Fibroblast of peridontal ligament (primary cell): ENCODE data around the gene SLC1A3.
A peak's percentile ranks its signal among the peaks of the same experiment; 100 is the strongest.

Source experiments
- DNase-seq: peaks from one replicate; pipeline ENCODE4 v3.0.0-alpha.2; 2010; ENCODE audit errors: extremely low read depth

The SLC1A3 gene

GRCh38 chr5:36655161-36655560 is 48.8 kb downstream of the SLC1A3 start:
- DNase-seq: peak; percentile 40

DNA sequence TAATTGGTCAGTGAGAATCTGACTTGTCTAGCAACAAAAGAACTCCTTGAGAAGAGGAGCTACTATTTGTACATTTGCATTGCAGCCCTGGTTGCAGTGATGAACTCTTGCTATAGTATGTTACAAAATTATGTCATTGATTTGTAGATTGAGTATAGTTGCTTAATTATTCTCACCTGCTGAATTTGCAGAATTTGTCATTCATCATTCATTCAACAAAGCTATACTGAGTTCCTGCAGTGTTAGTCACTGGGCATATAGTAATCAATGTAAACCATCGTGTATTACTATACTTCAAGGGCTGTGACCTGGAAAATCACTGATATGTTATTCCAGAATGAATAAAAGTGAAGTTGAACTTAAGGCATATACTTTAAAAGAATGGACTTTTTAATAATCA is 50.1 kb downstream of the SLC1A3 start:
- DNase-seq: peak; percentile 18

- DNase-seq: peak; percentile 100
These were observed 51.2 kb downstream of the SLC1A3 start for GRCh38 chr5:36657563-36657995.

DNA sequence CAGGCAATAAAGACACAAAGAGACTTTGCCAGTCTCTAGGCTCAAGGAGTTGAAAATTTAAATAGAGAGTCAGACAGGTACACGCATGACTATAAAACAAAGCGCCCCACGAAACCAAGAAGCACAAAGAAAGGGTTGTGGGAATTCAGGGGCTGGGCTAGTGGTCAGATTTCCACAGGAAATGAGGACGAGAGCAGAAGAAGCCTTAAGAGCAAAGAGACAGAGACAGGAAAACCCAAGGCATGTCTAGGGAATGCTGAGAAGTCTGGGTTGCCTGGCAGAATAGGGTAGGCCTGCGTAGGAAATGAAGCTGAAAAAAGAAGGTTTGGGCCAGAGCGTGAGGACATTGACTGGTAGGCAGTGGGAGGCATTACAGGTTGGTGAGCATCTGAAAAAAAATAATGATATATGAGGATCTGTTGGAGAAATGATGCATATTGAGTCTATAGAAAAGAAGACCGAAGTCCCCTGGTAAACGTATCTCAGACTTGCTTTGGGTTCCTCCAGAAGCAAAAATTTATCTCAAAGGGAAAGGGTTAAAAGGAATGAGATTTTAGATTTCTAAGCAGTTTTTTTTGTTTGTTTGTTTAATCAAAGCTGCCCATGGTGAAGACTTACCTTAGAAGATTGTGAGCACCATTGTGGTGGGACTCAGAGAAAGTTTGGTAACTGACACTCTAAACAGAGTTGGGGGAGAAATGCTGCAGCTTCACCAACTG is 51.8 kb downstream of the SLC1A3 start:
- DNase-seq: no peak

DNA sequence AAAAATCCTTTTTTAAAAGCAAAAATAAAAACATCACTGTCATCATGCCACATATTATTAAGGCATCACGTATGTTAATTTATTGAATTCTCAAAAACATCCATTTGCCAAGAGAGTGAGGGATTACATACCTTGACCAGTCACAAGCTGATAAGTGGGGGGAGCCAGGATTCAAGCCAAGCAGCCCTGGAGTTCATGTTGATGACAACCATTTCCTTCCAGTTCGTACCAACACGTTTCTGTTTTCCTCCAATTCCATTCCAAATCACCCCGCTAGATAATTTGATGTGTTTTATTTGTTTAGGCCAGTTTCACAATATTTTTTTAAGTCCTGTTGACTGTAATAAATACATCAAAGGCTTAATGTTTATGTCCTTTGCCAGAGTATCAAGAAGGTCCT is 53.0 kb downstream of the SLC1A3 start:
- DNase-seq: no peak

DNA sequence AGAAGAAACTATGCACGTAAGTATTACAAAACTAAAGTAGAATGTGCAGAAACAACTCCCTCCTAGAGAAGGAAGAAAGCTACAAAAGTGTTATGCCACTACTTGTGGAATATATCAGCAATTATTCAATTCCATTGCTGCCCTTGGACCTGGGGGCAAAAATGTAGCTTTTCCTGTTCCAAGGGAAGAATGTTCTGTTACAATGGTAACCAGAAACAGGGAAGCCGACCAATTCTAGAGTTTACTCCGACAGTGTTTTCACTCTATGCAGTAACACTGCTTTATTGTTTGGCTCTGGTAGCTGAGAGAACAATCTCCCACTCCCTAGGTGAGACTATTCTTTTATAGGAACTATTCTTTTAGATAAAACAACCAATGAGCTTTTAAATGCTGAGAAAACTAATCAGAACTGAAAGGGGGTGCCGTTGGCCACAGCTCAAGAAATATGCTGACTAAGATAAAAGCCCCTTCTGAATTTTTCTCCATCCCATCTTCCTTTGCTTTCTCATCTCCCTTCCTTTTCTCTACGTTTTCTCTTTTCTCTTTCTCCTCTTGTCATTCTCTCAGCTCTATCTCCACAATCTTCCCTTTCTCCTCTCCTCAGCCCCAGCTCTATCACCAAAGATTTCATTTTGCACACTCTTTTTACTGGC is 54.1 kb downstream of the SLC1A3 start:
- no peak for DNase-seq

- DNase-seq: no peak
These were observed 55.2 kb downstream of the SLC1A3 start for GRCh38 chr5:36661456-36662220.

- DNase-seq: no peak
These were observed 56.0 kb downstream of the SLC1A3 start for GRCh38 chr5:36662291-36662851.

DNA sequence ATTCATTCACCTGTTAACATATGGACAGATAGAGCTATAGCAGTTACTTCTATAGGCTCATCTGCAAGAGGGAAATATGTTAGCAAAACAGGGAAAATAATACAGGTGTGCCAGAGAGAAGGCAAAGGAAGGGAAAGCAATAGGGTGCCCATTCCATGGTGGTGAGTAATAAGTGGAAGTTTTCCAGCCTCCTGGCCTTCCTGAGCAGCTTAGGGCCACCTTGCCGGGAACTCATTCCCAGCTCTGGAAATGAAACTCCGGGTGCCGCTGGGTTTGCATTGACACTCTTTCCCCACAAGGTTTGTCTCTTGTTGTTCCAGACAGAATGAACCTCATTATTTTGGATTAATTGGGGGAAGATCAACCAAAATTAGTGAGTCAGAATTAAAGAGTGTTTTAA is 58.4 kb downstream of the SLC1A3 start:
- DNase-seq: no peak

GRCh38 chr5:36665628-36666027 is 59.2 kb downstream of the SLC1A3 start:
- no peak for DNase-seq

- no peak for DNase-seq
These were observed 59.9 kb downstream of the SLC1A3 start for GRCh38 chr5:36666274-36666673.

- DNase-seq: no peak
These were observed 60.6 kb downstream of the SLC1A3 start for GRCh38 chr5:36666986-36667385.

GRCh38 chr5:36667824-36668223 is 61.4 kb downstream of the SLC1A3 start:
- DNase-seq: no peak

- DNase-seq: no peak
These were observed 62.7 kb downstream of the SLC1A3 start for GRCh38 chr5:36669015-36669651.

DNA sequence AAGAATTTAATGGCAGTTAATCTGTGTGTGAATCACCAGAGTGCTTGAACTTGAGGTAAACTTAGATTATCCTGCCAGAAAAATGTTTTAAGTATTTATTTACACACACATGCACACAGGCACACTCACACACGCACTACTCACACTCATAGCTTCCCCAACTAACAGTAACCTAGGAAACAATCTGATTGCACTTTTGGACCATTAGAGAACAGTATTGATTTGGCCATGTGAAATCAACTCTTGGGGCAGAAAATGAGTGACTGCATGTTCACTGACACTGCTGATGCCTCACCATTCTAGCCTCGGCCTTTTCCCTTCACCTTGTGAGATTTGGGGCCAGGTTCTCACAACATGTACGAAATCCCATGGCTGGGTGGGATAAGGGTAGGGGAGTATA is 64.1 kb downstream of the SLC1A3 start:
- no peak for DNase-seq

DNA sequence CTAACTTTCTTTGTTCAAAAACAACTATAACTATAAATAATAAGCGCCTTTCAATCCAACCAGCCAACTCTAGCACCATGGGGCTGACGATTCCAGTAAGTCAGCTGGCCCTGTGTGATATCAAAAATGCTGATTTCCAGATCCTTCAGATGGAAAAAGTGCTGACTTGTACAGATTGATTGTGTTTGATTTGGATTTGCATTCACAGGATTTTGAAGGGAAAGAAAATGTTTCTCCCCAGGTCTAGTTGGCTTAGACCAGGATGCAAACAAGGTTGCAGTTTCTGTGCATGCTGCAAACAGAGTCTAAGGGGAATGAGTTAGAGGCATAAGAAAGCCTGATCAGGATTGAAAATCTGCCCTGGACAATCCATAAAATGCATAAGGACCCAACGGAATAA is 68.9 kb downstream of the SLC1A3 start:
- no peak for DNase-seq

- no peak for DNase-seq
These were observed 73.0 kb downstream of the SLC1A3 start for GRCh38 chr5:36679221-36679989.

DNA sequence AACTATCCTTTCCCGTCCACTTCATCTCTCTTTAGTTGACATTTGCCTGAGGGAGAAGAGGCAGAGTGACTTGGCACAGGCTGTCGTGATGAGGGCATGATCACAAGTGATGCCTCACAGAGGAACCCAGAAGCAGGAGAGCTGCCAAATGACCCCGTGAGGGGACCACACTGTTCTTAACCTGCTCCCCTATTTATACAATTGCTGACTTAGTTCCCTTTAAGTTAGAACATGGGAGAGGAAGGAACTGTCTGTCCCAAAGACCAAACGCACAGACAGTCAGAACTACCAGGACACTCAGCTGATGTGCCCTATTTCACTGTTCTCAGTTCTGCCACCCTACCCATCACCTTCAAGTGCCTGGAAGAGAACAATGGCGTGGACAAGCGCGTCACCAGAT is 73.7 kb downstream of the SLC1A3 start:
- DNase-seq: no peak

GRCh38 chr5:36681711-36682110 is 75.3 kb downstream of the SLC1A3 start:
- no peak for DNase-seq

GRCh38 chr5:36682499-36682898 is 76.1 kb downstream of the SLC1A3 start:
- no peak for DNase-seq

GRCh38 chr5:36683821-36684434 is 77.5 kb downstream of the SLC1A3 start:
- peak; percentile 30 for DNase-seq
